Kidney capillary endothelial cell (primary cell): Measurements from ENCODE around the gene CNOT2.

Experiments used
- DNase-seq: peaks from one replicate; pipeline ENCODE4 v3.0.0-alpha.2; 2018; ENCODE audit warnings: low spot score

CNOT2 gene

GRCh38 chr12:70242695-70243509, at the start of gene CNOT2:
CNOT2 (plus strand) TSS chr12:70243433; CDS start chr12:70278227, 34,794 bp downstream.
- peak; percentile 78 for DNase-seq

GRCh38 chr12:70194076-70194475, 49.2 kb upstream of the CNOT2 start:
- DNase-seq = no peak

DNA sequence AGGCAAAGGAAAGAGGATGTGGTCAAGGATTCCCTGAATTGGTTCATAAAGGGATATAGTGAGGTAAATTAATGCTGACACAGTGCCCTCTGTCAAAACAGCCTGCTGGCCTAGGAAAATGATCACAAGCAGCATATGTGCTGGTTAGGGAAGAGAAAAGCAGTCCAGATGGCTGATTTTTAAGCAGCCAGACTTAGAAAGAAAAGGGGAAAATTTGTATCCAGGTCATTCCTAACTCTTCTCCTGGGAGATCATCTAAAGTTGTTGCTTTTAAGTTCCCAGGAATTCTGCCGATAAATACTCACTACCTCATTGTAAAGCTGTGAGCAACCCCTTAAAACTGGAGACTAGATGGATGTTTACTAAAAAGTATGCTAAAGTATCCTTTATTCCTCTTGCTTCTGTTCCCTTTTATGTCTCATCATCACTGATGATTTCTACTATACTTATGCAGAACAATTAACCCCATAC, 46.4 kb upstream of the CNOT2 start:
- DNase-seq = no peak

DNA sequence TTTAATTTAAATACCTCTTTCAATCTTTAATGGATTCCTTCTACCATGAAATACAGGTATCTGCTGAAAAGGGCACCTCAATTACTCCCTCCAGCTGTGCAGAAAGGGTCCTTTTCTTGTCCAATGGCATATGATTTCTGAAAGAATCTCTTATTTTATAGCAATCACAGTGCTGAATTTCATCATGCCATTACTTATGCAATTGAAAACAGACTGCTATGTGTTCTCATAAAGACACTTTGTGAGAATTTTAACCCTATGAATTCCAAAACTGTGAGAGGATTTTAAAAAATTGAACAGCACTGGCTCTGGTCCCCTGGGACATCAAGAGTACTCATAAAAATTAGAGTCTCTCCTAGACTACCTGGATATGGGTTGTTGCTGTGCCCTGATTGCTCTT, 45.9 kb upstream of the CNOT2 start:
- DNase-seq = no peak

- no peak for DNase-seq
These were observed 29.5 kb upstream of the CNOT2 start for GRCh38 chr12:70213707-70214106.

DNA sequence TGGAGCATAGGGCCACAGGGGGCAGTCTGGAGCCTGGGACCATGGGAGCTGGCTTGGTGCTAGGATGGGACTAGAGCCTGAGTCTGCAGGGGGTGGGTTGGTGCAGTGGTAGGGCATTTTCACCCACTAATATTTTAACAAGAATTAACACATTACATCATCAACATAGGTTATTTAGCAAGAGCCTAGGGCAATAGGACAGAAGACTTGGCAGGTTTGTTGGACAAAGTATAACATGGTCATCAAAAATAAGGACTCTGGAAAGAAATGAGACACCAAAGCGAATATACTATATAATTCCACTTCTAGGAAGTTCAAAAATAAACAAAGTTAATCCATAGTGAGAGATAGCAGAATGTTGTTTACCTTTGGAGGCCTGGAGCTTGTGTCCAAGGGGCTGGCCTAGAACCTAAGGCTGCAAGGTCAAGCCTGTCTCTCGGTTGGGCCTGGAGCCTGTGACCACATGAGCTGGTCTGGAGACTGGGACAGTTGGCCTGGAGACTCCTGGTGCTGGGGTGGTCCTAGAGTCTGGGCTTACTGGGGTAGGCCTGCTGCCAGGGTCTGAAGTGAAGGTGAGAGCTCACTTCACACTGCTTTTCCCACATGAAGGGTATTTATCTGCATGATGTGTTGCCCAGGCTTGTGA, 28.1 kb upstream of the CNOT2 start:
- no peak for DNase-seq

DNA sequence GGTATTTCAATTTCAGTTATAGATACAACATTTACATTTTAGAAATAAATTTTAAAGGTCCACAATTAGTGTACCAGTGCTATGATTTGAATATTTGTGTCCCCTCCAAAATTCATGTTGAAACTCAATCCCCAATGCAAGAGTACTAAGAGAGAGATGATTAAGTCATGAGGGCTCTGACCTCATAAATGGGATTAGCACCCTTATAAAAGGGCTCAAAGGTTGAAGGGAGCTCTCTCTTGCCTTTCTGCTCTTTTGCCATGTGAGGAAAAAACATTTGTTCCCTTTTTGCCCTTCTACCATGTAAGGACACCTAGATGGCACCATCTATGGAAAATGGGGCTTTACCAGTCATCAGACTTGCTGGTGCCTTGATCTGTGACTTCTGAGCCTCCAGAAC, 25.8 kb upstream of the CNOT2 start:
- no peak for DNase-seq

DNA sequence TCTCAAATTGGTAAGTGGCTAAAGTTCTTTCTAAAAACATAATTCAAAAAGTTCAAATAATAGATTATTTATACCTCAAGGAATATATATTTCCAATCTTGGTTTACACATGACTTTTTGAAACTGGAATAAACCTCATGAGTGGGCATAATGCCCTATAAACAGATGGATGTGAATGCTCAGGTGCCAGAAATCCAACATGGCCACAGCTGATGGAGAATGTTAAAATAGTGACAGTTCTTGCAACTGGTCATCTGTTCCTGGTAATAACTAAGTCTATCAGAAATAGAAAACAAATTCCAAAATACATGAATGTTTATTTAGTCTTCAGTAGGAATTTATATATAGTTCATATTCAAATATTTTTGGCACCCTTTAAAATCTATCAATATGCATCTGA, 21.6 kb upstream of the CNOT2 start:
- DNase-seq = no peak

GRCh38 chr12:70227911-70228310, 15.3 kb upstream of the CNOT2 start:
- DNase-seq = no peak

- DNase-seq = no peak
These were observed 12.2 kb upstream of the CNOT2 start for GRCh38 chr12:70230934-70231606.

- DNase-seq = no peak
These were observed 6.2 kb upstream of the CNOT2 start for GRCh38 chr12:70236990-70237389.

DNA sequence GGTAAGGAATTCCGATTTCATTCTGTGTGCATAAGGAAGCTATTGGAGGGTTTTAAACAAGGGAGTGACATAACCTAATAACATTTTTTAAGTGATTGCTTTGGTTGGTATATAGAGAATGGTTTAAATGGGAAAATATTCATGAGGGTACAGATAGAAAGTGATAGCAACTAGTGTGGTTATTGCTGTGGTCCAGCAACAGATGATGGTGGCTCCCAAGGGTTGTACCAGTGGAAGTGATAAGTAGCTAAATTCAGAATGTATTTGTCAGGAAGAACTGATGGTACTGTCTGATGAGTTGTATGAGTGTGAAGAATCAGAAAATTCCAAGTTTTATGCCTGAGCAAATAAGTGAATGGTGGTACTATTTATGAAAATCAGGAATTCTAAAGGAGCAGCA, 2.6 kb upstream of the CNOT2 start:
- no peak for DNase-seq

DNA sequence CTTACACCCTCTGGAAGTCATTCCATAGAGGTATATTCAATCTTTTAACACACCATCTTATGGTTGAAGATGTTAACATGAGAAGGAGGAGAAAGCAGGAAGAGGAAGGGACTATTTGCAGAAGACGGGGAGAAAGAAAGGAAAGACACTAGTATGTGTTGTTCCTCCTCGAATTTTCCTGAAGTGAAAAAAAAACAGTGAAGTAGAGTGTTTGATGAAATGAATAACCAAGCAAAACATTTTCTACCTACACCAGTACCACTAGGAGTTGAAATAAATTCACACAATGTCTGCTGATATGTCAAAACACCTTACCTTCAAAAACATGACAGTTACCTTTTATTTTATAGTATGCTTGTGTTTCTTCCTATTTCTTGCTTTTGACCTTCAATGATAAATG, 1.4 kb upstream of the CNOT2 start:
- no peak for DNase-seq

GRCh38 chr12:70243510-70244371, 508 bp downstream of the CNOT2 start:
- no peak for DNase-seq

GRCh38 chr12:70244409-70244808, 1.2 kb downstream of the CNOT2 start:
- DNase-seq = no peak

- no peak for DNase-seq
These were observed 2.2 kb downstream of the CNOT2 start for GRCh38 chr12:70245458-70245857.

GRCh38 chr12:70246580-70246979, 3.3 kb downstream of the CNOT2 start:
- no peak for DNase-seq

DNA sequence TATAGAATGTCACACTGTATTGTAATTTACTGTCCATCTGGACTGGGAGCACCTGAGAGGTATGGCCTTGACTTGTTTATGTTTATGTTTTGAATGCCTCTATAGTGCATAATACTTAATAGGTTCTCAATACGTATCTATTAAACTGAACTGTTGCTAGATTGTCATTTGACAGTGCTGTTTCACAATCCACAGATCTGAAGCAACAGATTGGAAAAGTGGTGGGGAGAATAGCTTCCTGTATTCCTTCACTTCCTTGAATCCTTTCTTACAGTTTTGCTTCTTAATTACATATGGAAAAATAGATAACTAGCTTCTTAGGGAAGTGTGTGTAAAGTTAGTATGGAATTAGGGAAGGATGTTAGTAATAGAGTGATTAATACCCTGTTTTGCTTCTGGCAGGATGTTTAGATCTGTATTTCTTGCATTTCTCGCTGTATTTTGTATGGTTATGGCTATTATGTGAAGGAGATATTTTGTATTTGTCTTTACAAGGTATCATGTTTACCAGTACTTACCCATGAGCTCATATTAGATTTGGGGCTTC, 4.5 kb downstream of the CNOT2 start:
- peak; percentile 38 for DNase-seq

DNA sequence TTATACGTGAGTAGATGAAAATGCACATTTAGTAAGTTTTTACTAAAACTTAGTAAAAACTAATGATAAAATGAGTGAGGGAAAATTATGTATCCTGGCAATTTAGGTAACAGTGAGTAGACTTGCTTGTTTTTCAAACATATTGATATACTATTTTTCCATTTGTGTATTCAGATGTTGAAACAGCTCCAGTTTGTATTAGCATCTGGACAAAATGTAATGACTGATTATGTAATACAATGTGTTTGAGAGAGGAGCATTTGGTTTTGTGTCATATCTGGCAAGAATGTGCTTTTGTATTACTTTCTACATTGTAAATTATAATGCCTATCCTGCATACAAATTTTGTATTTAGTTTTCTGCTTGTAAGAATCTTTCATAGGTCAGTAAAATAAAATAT, 5.6 kb downstream of the CNOT2 start:
- DNase-seq = no peak

DNA sequence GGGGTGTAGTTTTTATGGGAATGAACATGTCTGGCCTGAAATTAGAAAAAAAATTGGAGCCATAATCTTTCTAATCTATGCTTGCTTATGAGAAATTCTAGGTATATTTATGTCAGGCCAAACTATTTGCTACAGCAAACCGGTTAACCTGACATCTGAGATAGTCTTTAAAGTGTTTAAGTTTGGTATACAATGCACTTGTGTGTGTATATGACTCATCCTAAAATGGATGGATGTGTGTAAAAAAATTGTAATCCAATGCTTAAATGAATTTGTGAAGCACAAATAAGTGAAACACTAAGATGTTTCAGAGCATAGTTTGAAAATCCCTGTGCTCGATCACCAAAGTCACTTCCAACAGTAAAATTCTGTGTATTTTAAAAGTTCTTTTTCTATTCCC, 6.7 kb downstream of the CNOT2 start:
- DNase-seq = no peak

DNA sequence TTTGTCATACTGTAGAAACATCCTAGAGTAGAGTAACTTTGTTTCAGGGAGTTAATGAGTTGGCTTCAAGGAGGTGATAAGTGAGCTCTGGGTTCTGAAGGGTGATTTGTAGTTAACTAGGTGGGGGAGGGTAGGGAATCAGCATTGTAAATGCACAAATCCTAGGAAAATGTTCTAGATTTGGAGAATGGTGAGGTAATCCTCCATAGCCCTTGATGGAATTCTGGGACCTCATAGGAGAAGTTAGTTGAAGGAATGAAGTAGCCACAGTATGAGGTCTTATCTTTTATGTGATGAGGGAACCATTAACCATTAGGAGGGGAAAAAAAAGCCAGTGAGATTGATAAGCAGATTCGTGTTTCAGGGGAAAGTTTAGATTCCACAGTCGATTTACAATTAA, 8.0 kb downstream of the CNOT2 start:
- DNase-seq = no peak

- DNase-seq = no peak
These were observed 8.4 kb downstream of the CNOT2 start for GRCh38 chr12:70251661-70252060.
